MM.1S (cell line): Measurements from ENCODE around the gene SKOR1.

Experiments
- EZH2 ChIP-seq: fragments of 300-600 bp; sonication (generic); optimal IDR thresholded peaks from 2 replicates; pipeline ENCODE3; 2017; ENCODE audit warnings: low read depth, mild to moderate bottlenecking, antibody characterized with exemption, low read length, mixed read lengths
- EZH2phosphoT487 ChIP-seq: fragments of 300-600 bp; sonication (generic); IDR thresholded peaks from 2 replicates; pipeline ENCODE4 v1.6.1; 2018; ENCODE audit warnings: antibody characterized with exemption, low read length
- TF ChIP-seq, protein P1 (sequence below): fragments of 300-600 bp; sonication (generic); IDR thresholded peaks from 2 replicates; pipeline ENCODE4 v1.5.1; 2016; ENCODE audit warnings: antibody characterized with exemption, low read length, mixed read lengths

- TF ChIP-seq, protein P1, sequence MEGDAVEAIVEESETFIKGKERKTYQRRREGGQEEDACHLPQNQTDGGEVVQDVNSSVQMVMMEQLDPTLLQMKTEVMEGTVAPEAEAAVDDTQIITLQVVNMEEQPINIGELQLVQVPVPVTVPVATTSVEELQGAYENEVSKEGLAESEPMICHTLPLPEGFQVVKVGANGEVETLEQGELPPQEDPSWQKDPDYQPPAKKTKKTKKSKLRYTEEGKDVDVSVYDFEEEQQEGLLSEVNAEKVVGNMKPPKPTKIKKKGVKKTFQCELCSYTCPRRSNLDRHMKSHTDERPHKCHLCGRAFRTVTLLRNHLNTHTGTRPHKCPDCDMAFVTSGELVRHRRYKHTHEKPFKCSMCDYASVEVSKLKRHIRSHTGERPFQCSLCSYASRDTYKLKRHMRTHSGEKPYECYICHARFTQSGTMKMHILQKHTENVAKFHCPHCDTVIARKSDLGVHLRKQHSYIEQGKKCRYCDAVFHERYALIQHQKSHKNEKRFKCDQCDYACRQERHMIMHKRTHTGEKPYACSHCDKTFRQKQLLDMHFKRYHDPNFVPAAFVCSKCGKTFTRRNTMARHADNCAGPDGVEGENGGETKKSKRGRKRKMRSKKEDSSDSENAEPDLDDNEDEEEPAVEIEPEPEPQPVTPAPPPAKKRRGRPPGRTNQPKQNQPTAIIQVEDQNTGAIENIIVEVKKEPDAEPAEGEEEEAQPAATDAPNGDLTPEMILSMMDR = no peak
- no peak for TF ChIP-seq EZH2
- no peak for TF ChIP-seq EZH2phosphoT487
These were observed 55.4 kb downstream of the SKOR1 start for GRCh38 chr15:67880651-67881182.
